ENCODE measurements around the gene WDR35.

WDR35 gene

DNA sequence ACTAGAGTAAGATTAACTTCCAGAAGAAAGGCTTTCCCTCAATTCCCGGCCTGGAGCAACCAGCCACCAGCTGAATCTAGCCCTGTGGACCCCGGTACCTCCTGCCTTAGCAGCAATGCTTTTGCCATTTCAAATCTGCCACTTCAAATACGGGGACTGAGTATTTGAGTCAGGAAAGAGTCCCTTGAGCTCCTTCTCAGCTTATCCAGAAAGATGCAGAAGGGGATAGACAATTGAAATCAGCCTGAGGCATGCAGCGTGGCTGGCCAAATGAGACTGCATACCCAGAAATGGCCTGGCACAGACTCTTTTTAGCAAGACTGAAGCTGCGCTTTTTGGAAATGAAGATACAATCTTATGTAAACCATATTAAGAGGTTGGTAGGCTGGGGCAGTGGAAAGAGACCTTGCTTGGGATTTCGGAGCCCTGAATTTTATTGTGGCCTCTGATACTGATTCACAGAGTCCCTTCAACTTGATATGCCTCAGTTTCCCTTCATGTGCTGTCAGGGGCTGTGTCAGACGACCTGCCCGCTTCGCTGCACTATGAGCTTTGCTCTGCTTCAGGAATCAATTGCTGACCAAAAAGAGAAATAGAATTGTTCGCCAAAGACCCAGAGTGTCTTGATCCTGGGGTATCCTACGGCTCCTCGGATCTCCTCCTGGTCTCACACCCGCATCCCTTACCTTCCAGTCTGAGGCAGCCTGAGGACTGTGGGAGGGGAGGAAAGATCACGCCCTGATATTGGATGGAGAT lies 21.5 kb upstream of the WDR35 start:
- no peak for DNase-seq (ENCODE audit: low spot score)

DNA sequence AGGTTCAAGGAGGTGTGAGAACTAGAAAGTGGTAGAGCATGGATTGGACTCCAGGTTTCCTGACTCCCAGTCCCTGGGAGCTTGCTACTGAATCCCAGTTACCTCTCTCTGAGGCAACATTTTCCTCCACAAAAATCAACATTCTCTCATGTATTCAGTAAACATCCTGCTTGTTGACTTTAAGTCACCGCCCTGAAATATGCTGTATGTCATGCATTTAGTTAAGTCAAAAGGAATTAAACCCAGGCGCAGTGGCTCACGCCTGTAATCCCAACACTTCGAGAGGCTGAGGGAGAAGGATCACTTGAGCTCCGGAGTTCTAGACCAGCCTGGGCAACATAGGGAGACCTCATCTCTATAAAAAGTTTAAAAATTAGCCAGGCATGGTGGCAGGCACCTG lies 18.8 kb upstream of the WDR35 start:
- DNase-seq (ENCODE audit: low spot score): no peak

DNA sequence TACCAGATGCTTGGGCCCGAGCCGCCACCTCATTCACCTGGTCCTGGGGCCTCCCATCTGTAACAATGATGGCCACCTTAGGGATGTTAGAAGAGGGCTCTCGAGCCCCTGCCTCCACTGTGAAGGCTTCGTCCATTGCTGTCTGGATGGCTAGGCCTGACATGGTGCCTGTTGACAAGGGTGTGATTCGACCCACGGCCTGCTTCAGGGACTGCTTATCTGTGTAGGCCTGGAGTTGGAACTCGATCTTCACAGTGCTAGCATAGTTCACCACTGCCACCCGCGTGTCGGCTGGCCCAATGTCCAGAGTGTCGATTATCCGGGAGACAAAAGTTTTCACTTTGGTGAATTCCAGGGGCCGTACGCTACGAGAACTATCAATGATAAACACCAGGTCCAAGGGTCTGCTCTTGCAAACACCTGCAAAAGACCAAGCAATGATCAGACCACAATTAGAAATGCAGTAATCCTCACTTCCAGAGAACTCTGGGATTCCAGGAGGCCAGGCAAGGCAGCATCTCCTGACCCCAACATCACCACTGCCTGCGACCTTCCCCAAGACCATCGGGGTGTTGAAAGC lies 16.1 kb upstream of the WDR35 start:
- no peak for DNase-seq (ENCODE audit: low spot score)

- DNase-seq (ENCODE audit: low spot score): no peak
These were observed 15.2 kb upstream of the WDR35 start for GRCh38 chr2:20005067-20005627.

DNA sequence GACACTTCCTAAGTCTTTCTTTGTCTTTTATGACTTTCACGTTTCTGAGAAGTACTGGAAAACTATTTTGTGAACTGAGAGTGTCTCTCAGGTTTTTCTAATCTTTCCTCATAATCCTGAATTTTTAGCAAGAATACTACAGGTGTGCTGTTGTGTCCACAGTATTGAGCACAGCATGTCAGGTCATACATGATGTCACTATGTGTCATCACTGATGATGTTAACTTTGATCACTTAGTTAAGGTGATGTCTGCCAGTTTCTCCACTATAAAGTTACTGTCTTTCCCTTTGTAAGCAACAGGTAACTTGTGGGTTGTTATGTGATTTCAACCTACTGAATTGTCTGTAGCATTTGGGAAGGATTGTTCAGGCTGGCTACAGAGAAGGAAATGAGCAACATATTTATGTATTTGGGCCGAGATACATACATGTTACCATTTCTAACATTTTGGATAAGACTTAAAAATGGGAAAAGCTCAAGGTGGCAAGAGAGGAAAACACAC lies 11.5 kb upstream of the WDR35 start:
- DNase-seq (ENCODE audit: low spot score): no peak

GRCh38 chr2:19993731-19994130 lies 3.8 kb upstream of the WDR35 start:
- DNase-seq (ENCODE audit: low spot score): no peak

GRCh38 chr2:19991895-19992294 lies 2.0 kb upstream of the WDR35 start:
- DNase-seq (ENCODE audit: low spot score): no peak

DNA sequence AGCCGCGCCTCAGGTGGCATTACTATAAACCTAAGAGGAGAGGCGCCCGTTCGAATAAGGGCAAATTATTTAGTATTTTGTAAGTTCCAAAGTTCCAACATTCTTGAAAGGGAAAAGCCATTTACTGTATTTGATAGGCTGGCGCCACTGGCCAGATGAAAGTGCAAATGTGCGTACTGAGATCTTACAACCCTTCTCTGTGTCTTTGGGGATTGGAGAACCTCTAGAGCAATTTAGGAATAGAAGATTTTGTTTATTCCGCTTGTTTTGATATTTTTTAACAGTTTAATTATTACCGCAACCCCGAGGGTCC lies 467 bp upstream of the WDR35 start:
- no peak for DNase-seq (ENCODE audit: low spot score)

DNA sequence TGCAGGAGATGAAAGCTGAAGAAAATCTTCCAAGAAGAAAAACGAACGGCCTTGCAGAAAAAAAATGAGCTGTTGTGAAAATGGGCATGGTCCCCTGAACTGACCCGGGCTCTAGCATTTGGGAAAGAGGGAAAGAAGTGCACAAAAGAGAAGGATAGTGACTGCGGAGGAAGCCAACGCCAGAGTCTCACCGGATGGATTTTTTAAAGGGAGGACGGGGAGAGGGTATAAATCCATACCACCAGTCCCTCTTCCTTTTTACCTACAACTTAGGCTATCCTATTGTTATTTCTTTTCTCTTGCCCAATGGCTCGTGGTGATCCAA lies 601 bp downstream of the WDR35 start:
- no peak for DNase-seq (ENCODE audit: low spot score)

DNA sequence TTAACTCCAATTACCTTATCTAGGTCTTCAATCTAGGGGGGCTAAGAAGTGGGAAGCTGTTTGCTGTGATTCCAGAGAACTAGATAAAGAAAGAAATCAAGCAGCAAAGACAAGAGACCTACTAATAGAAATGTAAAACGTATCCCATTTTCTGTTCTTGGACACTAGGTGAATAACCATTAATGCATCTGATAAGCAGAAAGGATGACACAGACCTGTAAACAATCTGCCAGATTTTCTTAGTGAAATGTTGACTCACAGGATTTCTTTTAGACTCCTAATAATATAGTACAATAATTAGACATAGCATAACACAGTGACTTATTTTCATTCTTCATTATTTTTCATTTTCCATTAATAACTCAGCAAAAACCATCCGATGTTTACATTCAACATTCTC lies 1.3 kb downstream of the WDR35 start:
- no peak for DNase-seq (ENCODE audit: low spot score)

GRCh38 chr2:19987936-19988335 lies 2.0 kb downstream of the WDR35 start:
- no peak for DNase-seq (ENCODE audit: low spot score)

- DNase-seq (ENCODE audit: low spot score): no peak
These were observed 7.6 kb downstream of the WDR35 start for GRCh38 chr2:19982268-19982667.

DNA sequence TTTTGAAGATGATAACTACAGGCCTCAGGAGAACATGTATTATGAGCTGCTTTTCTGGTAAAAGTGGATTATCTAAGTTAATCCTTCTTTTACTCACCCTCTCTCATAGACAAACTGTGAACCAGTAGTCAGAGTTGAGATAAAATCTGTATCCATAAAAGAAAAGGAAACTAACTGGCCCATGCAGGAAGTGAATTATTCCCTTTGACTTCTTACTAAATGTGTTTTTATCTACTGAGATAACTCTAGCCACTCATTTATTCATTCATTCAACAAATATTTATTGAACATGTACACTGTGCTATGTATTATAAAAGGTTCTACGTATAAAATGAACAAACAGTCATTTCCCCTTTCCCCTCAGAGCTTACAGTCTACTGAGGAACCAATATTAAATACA lies 10.0 kb downstream of the WDR35 start:
- DNase-seq (ENCODE audit: low spot score): no peak

DNA sequence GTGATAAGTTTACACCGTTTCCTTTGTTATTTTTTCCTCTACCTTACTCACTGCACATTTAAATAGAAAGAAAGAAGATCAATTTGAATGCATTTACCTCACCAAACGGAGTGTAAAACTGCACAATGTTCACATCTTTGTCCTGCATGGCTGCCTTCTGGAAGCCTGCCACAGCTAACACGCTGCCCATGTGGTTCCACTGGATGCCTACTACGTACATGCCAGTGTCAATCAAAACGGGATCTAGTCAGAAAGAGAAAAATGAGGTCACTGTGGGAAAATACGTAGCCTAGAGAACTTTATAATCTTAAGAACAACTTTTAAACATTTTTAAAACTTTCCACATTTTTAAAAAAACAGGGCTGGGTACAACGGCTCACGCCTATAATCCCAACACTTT lies 16.4 kb downstream of the WDR35 start:
- DNase-seq (ENCODE audit: low spot score): no peak

- no peak for DNase-seq (ENCODE audit: low spot score)
These were observed 18.2 kb downstream of the WDR35 start for GRCh38 chr2:19971691-19972090.

GRCh38 chr2:19963386-19963785 lies 26.5 kb downstream of the WDR35 start:
- no peak for DNase-seq (ENCODE audit: low spot score)

DNA sequence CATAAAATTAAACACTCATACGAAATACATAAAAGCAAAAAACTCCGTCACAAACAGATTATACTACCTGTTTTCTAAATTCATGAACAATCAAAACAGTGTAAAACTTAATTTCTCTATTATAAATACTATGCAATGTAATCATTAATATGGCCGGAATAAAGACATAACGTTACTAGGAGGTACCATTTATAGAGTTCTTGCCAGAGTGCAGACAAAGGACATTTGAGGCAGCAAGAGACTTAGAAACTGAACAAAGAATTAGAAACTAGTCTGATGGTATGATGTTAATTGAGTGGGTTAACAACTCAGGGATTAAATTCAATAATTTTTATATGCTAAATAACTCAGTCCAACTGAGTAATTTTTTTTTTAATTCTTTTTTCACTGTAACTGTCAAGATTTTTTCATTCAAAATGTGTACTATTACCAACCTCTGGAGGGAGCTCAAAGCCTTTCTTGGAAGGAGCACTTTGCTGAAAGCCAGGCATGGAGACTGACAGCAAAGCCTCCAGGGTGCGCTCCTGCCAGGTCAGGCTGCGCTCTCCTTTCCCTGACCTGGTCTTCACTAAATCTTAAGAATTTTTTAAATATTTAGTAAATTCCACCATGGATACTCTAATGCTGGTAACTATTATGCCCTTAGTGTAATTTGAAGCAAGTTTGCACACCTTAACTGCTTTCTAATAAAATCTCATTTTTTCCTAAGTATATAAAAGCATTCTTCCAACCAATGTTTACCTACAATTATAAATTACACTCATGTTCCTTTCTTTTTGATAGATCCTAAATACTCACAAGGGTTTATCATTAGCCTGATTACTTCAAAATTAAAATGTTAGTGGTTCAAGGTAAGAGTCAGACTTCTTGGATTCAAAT lies 34.1 kb downstream of the WDR35 start:
- DNase-seq (ENCODE audit: low spot score): peak; percentile 73

DNA sequence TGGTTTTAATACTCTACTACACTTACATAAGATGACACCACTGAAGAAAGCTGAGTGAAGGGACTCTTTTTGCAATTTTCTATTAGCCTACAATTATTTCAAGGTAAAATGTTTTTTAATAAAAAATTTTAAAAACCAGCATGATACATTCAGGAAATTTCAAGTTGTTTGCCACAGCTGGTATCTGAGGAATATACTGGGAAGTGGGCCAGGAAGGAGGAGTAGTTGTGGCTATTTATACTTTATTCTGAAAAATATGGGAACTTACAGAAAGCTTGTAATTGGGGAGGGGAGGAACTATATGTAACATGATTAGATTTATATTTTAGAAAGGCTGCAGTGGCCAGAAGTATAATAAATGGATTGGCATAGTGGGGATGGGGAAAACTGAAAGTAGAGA lies 40.8 kb downstream of the WDR35 start:
- no peak for DNase-seq (ENCODE audit: low spot score)

DNA sequence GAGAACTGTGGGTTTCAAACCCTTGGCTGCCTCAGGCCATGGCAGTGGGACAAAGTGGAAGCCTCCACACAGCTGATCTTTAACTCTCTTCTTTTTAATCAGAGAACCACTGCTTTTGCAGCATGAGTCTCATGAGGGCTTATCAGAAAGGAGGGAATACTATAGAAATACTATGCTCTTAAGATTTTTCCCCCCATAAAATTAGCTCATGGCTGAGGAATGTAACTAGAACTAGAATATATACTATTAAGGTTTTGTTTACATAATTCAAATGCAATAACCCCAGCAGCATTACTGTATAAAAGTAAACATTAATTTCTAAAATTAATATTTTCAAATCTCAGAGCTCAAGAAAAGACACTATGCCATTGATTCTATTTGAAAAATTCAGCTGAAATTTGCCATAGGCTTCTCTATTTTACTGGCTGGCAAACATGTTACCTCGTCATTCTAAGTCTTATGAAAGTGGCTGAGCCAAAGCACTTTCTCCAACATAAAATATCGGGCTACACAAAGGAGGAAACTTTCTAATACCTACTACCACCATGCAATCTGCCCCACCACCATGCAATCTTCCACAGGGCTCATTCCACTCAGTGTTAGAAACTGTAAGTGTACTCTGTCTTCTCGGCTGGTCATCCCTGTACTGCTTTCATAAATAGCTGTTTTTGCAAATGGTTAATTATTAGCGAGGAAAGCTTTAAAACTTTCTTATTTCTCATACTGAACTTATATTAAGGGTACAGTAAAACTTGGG lies 42.5 kb downstream of the WDR35 start:
- no peak for DNase-seq (ENCODE audit: low spot score)

DNA sequence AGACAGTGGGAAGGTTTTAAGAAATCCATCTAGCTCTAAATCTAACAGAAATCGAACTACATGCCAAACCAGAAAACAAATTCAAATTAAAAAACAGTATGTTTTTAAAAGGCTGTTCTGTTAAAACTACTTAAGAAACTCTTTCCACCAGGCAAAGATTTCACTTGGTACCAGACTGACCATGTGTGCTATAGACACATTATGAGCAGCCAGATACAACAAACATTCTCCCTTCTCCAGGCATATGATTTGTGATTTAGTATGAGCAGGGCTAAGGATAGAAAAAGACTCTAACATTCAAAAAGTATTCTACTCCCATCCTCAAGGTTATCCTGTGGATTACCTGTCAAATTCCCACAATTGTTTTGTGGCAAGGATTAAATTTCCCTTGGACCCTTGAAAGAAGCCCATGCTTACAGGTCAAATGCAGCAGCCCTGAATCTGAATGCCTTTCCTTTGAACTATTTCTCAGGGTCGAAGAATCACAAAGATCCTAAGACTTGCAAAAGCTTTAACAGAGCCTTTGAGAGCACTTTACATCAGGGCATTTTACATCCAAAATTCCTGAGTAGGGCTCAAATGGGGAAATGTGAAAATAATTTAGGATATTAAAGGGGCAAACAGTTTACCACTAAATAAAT lies 45.6 kb downstream of the WDR35 start:
- no peak for DNase-seq (ENCODE audit: low spot score)

GRCh38 chr2:19943189-19943588 lies 46.7 kb downstream of the WDR35 start:
- no peak for DNase-seq (ENCODE audit: low spot score)

DNA sequence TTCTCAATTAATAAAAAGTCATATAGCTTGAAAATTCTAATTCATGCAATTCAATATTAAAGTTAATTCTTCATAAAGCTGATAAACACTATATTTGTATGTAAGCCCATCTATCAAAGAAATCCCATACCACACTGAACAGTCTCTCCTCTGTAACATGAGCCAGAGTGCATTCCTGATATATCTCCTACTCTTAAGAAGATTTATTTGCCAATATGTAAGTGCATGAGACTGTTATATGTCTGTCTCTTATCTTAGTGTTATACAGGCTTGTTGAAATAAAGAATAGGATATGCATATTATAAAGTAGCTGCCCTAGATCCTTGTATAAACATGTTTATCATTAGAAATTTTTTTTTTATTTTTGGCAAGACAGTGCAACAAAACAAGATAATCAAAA lies 47.7 kb downstream of the WDR35 start:
- DNase-seq (ENCODE audit: low spot score): no peak

Data from hematopoietic multipotent progenitor cell treated with erythropoietin and hydrocortisone succinate and interleukin-3 and kit ligand, for 15 days (in vitro differentiated cells).